Prostate gland (tissue), 1 donor: ENCODE measurements around the gene SNRK.

Experiments used
- POLR2A ChIP-seq: fragments of 450-650 bp; IDR thresholded peaks from one replicate; pipeline ENCODE4 v1.6.1; 2016; ENCODE audit warnings: antibody characterized with exemption, mild to moderate bottlenecking
- POLR2AphosphoS5 ChIP-seq: sonication (generic); formaldehyde crosslinking; IDR thresholded peaks from one replicate; pipeline ENCODE4 v1.6.1; 2017; ENCODE audit warnings: antibody characterized with exemption

DNA sequence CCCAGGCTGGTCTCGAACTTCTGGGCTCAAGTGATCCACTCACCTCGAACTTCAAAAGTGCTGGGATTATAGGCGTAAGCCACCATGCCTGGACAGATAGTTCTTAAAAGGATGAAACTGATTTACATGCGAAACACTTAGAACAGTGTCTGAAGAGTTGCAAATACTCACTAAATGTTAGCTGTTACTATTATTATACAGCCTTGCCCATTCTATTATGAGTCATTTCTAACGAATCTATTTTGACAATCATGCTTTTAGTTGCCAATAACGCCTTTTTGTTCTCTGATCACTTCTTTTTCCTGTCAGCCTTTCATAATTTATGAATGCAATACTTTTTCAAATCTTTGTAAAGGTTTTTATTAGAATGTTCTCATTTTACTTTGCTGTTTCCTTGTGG is 112.7 kb downstream of the SNRK start:
- TF ChIP-seq POLR2A (no peak), POLR2AphosphoS5 (no peak)
